ELF-1 (cell line): Measurements from ENCODE around the gene OR5W2.
A peak's percentile ranks its signal among the peaks of the same experiment; 100 is the strongest.
"Not testable (repeated sequence)": the region's sequence is repeated elsewhere in the genome, so short reads cannot be mapped to it uniquely, and the experiment has no call there.

ENCODE experiments used
- DNase-seq: peaks from one replicate; pipeline ENCODE4 v3.0.0-alpha.2; 2016; ENCODE audit warnings: low read depth, low spot score

The OR5W2 gene

DNA sequence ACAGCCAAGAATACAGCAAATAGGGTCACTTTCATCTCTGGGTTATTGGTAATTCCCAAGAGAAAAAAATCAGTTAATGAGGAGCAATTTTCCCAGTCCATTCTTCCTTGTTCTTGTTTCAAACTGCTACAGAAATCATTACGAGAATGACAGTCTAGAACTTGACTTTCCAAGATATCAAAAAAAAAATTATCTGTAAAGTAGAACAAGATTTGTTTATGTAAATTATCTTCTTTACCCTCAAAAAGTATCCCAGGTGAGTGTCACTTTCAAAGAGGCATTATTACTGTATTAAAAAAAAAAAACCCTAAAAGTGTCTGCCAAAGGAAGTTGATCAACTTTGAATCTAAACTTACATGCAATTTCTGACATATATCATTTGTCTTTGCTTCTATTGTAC is at the start of gene OR5W2:
TSS of gene OR5W2 (minus strand) at position 101 of the 400 bp plus-strand sequence. CDS start at position 101, 0 bp downstream.
- no peak for DNase-seq

GRCh38 chr11:55956521-55956920 is 42.1 kb upstream of the OR5W2 start:
- DNase-seq = no peak

- no peak for DNase-seq
These were observed 34.9 kb upstream of the OR5W2 start for GRCh38 chr11:55949330-55949729.

- DNase-seq = no peak
These were observed 28.5 kb upstream of the OR5W2 start for GRCh38 chr11:55942785-55943392.

GRCh38 chr11:55936300-55936699 is 21.9 kb upstream of the OR5W2 start, which contains the start of gene OR5I1:
Gene OR5I1 (minus strand): TSS chr11:55936400. CDS start chr11:55936400, 0 bp downstream.
- no peak for DNase-seq

- DNase-seq = no peak
These were observed 6.2 kb upstream of the OR5W2 start for GRCh38 chr11:55920537-55920936.

DNA sequence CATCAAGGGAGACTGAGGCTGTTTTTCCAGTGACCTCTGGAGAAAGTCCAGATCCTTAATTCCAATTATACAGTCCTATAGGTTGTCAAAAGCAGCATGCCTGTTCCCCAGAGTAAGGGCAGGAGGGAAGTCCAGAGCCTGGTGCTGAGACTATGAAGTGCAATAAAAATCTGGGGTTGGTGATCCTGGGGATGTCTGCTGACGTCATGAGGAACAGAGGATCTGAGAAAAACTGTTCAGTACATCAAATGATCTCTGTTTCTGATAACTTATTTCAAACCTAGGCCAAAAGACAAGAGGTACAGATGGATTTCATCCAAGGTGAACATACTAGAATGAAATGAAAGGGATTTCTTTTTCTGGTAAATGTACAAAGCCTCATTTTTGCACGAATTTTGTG is 12.1 kb downstream of the OR5W2 start:
- no peak for DNase-seq

- DNase-seq = peak; percentile 6
These were observed 19.2 kb downstream of the OR5W2 start for GRCh38 chr11:55895216-55895615.

DNA sequence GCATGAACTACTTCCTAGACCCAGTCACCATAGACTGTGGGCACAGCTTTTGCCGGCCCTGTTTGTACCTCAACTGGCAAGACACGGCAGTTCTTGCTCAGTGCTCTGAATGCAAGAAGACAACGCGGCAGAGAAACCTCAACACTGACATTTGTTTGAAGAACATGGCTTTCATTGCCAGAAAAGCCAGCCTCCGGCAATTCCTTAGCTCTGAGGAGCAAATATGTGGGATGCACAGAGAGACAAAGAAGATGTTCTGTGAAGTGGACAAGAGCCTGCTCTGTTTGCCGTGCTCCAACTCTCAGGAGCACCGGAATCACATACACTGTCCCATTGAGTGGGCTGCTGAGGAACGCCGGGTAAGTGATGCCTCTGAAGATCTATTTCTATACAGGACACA is 28.9 kb downstream of the OR5W2 start:
- not testable (repeated sequence) for DNase-seq

DNA sequence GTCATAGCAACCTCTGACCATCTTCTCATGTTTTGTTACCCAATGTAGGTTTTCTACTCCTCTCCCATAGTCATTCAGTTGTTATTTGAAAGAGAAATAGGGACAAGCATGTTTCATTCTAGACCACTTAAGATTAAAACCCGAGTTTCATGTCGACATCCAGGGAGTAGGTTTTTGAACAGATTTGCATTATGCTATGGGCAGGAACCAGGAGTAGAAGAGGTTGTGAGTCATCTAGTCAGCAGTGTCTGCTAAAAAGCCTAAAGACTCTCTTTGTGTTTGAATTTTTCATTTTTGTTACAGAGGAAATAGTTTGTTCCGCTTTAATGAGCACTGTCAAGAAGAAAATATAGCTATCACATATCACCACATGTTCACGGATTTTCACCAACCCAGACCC is 29.4 kb downstream of the OR5W2 start:
- not testable (repeated sequence) for DNase-seq

DNA sequence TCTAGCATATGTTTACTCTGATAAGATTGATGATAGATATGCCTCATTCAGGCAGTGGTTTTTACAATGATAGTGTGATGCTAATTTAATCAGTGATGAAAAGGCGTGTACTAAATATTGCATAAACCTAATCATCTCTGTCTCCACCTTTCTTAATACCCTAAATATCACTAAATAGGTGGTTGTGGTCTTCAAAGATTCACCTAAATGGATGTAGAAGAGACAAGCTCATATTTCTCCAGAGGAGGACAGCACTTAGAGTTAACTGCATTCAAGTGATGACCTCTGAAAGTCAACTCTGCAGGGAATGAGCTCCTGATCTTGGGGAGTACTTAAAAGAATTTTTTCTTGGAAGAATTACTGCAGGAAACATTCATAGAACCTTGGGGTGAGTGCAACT is 31.4 kb downstream of the OR5W2 start, which contains the start of gene TRIM51:
TSS of gene TRIM51 (plus strand) at position 301 of the 400 bp plus-strand sequence. CDS start 2,132 bp downstream, outside the sequence.
- DNase-seq = not testable (repeated sequence)

DNA sequence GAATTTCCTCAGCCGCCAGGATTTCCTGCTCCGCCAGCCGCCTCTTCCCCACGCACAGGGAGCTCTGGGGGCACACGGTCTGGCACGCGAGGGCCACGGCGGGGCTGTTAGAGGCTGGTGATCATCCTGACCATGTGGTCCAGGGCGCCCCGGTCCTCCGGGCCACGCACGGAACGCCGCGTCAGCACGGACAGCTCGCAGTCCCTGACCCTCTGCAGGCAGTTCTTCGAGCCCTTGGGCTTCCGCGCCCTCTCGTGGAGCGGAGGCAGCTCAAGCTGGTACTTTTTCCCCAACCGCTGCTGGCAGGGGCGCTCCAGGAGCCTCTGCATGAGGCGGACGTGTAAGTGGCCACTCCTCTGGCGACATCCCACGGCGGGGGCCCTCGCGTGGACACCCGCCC is 41.2 kb downstream of the OR5W2 start:
- DNase-seq = peak; percentile 59

DNA sequence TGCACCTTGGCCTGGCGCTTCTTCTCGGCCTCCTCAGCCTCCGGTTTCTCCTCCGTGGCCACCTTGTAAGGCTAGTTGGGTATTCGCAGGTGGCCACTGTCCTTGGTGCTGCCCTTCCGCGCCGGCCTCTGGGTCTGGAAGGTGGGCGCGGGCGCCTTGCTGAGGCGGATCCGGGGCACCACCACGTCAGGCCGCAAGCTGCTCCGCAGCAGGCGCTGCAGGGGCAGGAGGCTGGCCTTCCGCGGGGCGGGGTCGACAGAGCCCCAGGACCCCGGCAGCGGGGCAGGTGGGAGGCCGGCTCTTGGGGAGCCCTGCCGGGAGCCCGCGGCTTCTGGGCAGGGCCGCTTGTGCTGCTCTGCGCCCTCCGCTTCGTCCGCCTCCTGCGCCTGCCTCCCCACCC is 41.7 kb downstream of the OR5W2 start:
- peak; percentile 84 for DNase-seq

DNA sequence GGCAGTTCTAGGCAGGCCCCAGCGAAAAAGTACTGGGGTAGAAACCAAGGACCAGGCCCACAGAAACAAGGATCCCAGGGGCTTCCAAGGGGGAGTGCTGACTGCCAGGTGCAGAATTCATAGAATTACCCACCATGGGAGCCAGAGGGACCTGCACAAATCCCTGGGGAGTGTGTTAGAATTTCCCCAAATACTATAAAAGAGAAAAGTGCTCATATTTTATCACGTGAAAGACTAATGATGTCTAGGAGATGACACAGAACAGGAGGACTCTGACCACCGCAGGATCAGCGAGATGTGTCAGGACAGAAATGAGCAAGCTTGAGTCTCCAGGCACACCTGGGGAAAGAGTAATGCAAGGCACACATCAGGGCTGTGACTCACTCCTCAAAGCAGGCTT is 47.0 kb downstream of the OR5W2 start:
- DNase-seq = not testable (repeated sequence)
